Endothelial cell of umbilical vein (primary cell): ENCODE data around the gene EIF4A3. TPM values are rescaled to one million over a fixed set of nuclear protein-coding genes. Genes with fewer than 3 reads are reported as not detected.

Experiments
- BruUV-seq: library from RNA; stranded (reverse); fragments of 400-500 nt; replicated peaks from 2 replicates; lab custom pipeline; 2021; lab: Mats Ljungman, UMichigan
- CTCF ChIA-PET: fragments of 300-600, 350-600 bp; sonication (Branson Sonifier 250); formaldehyde crosslinking; loops from one replicate; lab custom pipeline; 2021; ENCODE audit warnings: antibody characterized with exemption, inconsistent platforms; lab: Charles Lee
- POLR2A ChIA-PET: fragments of 300-600, 350-600 bp; sonication (Branson Sonifier 250); formaldehyde crosslinking; loops from one replicate; lab custom pipeline; 2021; ENCODE audit warnings: antibody characterized with exemption, inconsistent platforms; lab: Charles Lee
- DNase-seq: peaks from one replicate; pipeline ENCODE4 v3.0.0-alpha.2; 2011; ENCODE audit warnings: low read depth, low spot score
- FAIRE-seq: peaks from 2 replicates; lab custom pipeline; 2011; peaks lifted over from hg19 to GRCh38; lab: Jason Lieb, UNC
- H2AFZ ChIP-seq: 2 replicates; pipeline ENCODE4 v1.6.0; 2012; ENCODE audit warnings: low read depth, low read length, control low read depth, inconsistent platforms
- H3K27ac ChIP-seq: 2 replicates; pipeline ENCODE4 v1.5.1; 2011; ENCODE audit warnings: low read depth, mild to moderate bottlenecking, control low read depth, low read length, moderate library complexity; ENCODE audit not compliant: insufficient read depth
- H3K27me3 ChIP-seq, 2 experiments: 2 replicates each; pipeline versions ENCODE4 v1.6.0 to v1.6.1; 2011; ENCODE audit warnings: low read length in 2 of 2, mixed read lengths in 1 of 2; ENCODE audit not compliant: control insufficient read depth in 2 of 2, insufficient read depth in 2 of 2
- H3K36me3 ChIP-seq, 2 experiments: 2 replicates in 1 of 2; 3 replicates in 1 of 2; pipeline ENCODE4 v1.5.1; 2011; ENCODE audit warnings: low read length in 2 of 2, mild to moderate bottlenecking in 1 of 2, moderate library complexity in 1 of 2; ENCODE audit not compliant: control insufficient read depth in 2 of 2, insufficient read depth in 2 of 2; ENCODE audit errors: extremely low read depth in 1 of 2
- H3K4me1 ChIP-seq: 3 replicates; pipeline ENCODE4 v1.5.1; 2011; ENCODE audit warnings: mild to moderate bottlenecking, low read length; ENCODE audit not compliant: control insufficient read depth, insufficient read depth; ENCODE audit errors: extremely low read depth
- H3K4me2 ChIP-seq: 2 replicates; pipeline ENCODE4 v1.6.1; 2011; ENCODE audit warnings: low read length, control low read depth, mixed read lengths; ENCODE audit not compliant: insufficient read depth
- H3K4me3 ChIP-seq, 3 experiments: fragments of 200-600 bp in 1 of 3; sonication (generic), shearing (Covaris generic) in 1 of 3; replicated peaks in 1 of 3; 2 replicates each; pipeline ENCODE4 v1.5.1; 2011 to 2016; ENCODE audit warnings: control low read depth in 3 of 3, low read length in 3 of 3, mild to moderate bottlenecking in 2 of 3, inconsistent platforms in 1 of 3, low read depth in 1 of 3, moderate library complexity in 1 of 3; ENCODE audit not compliant: insufficient read depth in 1 of 3
- H3K79me2 ChIP-seq: 2 replicates; pipeline ENCODE4 v1.6.0; 2012; ENCODE audit warnings: low read length, inconsistent platforms; ENCODE audit not compliant: control insufficient read depth, insufficient read depth
- H3K9ac ChIP-seq: replicated peaks from 2 replicates; pipeline ENCODE3; 2011; ENCODE audit warnings: low read length, control low read depth; ENCODE audit not compliant: insufficient read depth; ENCODE audit errors: extremely low read depth
- H3K9me1 ChIP-seq: replicated peaks from 3 replicates; pipeline ENCODE4 v1.6.0; 2011; ENCODE audit warnings: mild to moderate bottlenecking, low read length; ENCODE audit not compliant: control insufficient read depth, insufficient read depth; ENCODE audit errors: extremely low read depth
- H3K9me3 ChIP-seq: replicated peaks from 2 replicates; pipeline ENCODE4 v1.5.1; 2012; ENCODE audit warnings: low read length, inconsistent platforms; ENCODE audit not compliant: control insufficient read depth, insufficient read depth
- H4K20me1 ChIP-seq: replicated peaks from 2 replicates; pipeline ENCODE3; 2011; ENCODE audit warnings: mild to moderate bottlenecking, low read length; ENCODE audit not compliant: control insufficient read depth, insufficient read depth; ENCODE audit errors: extremely low read depth
- EZH2 ChIP-seq: IDR thresholded peaks from 2 replicates; pipeline ENCODE4 v1.6.1; 2012; ENCODE audit warnings: borderline replicate concordance, low read depth, mild to moderate bottlenecking, moderate library complexity, low read length, inconsistent platforms; ENCODE audit not compliant: severe bottlenecking
- FOS ChIP-seq: IDR thresholded peaks from 2 replicates; pipeline ENCODE4 v1.6.1; 2011; ENCODE audit warnings: mild to moderate bottlenecking, low read length, moderate library complexity, borderline replicate concordance; ENCODE audit not compliant: insufficient read depth
- GATA2 ChIP-seq: IDR thresholded peaks from 2 replicates; pipeline ENCODE4 v1.7.0; 2011; ENCODE audit warnings: low read depth, mild to moderate bottlenecking, moderate library complexity, mixed read lengths, low read length; ENCODE audit not compliant: insufficient read length, insufficient read depth
- JUN ChIP-seq: IDR thresholded peaks from 2 replicates; pipeline ENCODE4 v1.6.1; 2011; ENCODE audit warnings: borderline replicate concordance, low read depth; ENCODE audit not compliant: insufficient read length, insufficient read depth
- POLR2A ChIP-seq: IDR thresholded peaks from 2 replicates; pipeline ENCODE4 v1.6.1; 2012; ENCODE audit warnings: low read depth, mild to moderate bottlenecking, control low read depth, low read length
- POLR2AphosphoS5 ChIP-seq: IDR thresholded peaks from 2 replicates; pipeline ENCODE4 v1.6.1; 2012; ENCODE audit warnings: low read depth, mild to moderate bottlenecking, control low read depth, low read length, moderate library complexity; ENCODE audit not compliant: insufficient read depth
- dilution Hi-C: fragments of 300-500 bp; cut with MboI; formaldehyde crosslinking; loops from one replicate; pipeline ENCODE4 v1.15.0; 2019; ENCODE audit warnings: low sequenced_read_pairs; ENCODE audit not compliant: extremely low pct_ligation_motif_present
- intact Hi-C: fragments of 100-400 bp; cut with micrococcal nuclease; formaldehyde crosslinking; loops from one replicate; pipeline ENCODE4 v1.10.0; 2022
- polyA plus RNA-seq, 4 experiments: library from polyadenylated mRNA; depleted of rRNA in 3 of 4; stranded (reverse) in 3 of 4; unstranded in 1 of 4; fragments of >200 nt; gene quantifications; 2 replicates each; pipeline versions ENCODE4 v1.2.1 to v1.2.3, GENCODE V29; 2011 to 2012; ENCODE audit warnings: missing spikeins in 1 of 4
- total RNA-seq: library from RNA; stranded (reverse); gene quantifications from 2 replicates; pipeline ENCODE4 v1.2.3, GENCODE V29; 2021
- TF ChIP-seq, protein P1 (sequence below): IDR thresholded peaks from 2 replicates; pipeline ENCODE4 v1.6.1; 2011; ENCODE audit not compliant: insufficient read depth, insufficient read length

The EIF4A3 gene
- total and polyA plus RNA-seq, 2 donors (not counting 3 experiments of a cell fraction or from before 2014, with no cell fraction given), result 90.4 to 94.5 TPM

DNA sequence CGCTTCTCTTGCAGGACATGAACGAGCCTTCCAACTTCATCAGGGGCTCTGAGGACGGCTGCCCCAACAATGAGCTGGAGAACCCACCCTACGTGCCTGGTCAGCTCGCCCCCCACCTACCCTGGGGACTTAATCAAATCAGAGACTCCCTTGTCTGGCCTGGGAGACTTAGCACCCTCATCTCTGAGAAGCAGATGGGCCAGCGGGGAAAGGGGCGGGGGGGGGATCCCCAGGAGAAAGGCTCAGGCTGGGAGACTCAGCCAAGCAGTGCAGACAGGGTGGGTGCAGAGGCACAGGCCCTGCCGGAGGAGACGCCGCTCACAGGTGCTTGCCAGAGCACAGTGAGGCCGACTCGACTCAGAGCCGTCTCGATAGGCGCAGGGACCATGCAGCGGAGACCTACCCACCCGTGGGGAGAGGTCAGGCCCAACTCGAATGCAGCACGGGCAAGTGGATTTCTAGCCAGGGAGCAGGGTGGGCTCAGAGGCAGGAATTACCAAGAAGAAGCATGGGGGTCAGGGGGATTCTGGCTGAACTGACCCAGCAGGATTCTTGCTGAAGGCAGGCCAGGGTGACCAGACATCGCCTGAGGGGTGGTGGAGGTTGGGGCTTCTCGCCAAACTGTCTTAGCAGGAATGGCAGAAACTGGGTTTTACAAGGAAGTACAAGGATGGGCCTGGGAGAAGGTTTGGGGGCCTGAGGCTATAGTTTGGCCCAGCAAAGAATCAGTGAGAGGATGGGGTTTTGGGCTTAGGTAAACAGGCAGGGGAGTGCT is 35.8 kb downstream of the EIF4A3 start:
- no peak for FAIRE-seq
- no peaks in the 10 kb centered on the region for H3K9me3 ChIP-seq
- no peak overlapping the region for H3K4me3 ChIP-seq
- H3K4me2 ChIP-seq, result no peak overlapping the region
- H4K20me1 ChIP-seq, result no peaks in the 10 kb centered on the region
- no peak for DNase-seq
- H3K27me3 ChIP-seq, result no peaks in the 10 kb centered on the region
- no peak overlapping the region for H3K27ac ChIP-seq
- dilution Hi-C loops (no loop called here), intact Hi-C loops (no loop called here)
- H3K36me3 ChIP-seq, result no peaks in the 10 kb centered on the region
- H3K79me2 ChIP-seq, result no peaks in the 10 kb centered on the region
- H3K9me1 ChIP-seq, result no peaks in the 10 kb centered on the region
- H3K4me1 ChIP-seq, result no peaks in the 10 kb centered on the region
- ChIA-PET POLR2A (no interaction called here), CTCF (interaction anchor here (0.6 to 1.0 kb wide), 2 partner anchors 10 to 61 kb away, joined by 3 to 5 read pairs; partner anchors contain the start of gene GAA)
- no TSS peak for BruUV-seq
- H3K9ac ChIP-seq, result no peak overlapping the region
- TF ChIP-seq JUN (no peak), POLR2A (no peak), GATA2 (no peak), FOS (no peak), EZH2 (no peak), POLR2AphosphoS5 (no peak)
- TF ChIP-seq, protein P1, sequence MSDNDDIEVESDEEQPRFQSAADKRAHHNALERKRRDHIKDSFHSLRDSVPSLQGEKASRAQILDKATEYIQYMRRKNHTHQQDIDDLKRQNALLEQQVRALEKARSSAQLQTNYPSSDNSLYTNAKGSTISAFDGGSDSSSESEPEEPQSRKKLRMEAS, result no peak
- no peak overlapping the region for H2AFZ ChIP-seq
